HL-60/S4 (cell line): ENCODE data around the gene TRIP13.

Experiments used
- in situ Hi-C: fragments of 300-500 bp; cut with MboI; formaldehyde crosslinking; loops from 2 replicates; pipeline ENCODE4 v1.14.3; 2022; ENCODE audit warnings: low sequenced_read_pairs

Gene TRIP13

DNA sequence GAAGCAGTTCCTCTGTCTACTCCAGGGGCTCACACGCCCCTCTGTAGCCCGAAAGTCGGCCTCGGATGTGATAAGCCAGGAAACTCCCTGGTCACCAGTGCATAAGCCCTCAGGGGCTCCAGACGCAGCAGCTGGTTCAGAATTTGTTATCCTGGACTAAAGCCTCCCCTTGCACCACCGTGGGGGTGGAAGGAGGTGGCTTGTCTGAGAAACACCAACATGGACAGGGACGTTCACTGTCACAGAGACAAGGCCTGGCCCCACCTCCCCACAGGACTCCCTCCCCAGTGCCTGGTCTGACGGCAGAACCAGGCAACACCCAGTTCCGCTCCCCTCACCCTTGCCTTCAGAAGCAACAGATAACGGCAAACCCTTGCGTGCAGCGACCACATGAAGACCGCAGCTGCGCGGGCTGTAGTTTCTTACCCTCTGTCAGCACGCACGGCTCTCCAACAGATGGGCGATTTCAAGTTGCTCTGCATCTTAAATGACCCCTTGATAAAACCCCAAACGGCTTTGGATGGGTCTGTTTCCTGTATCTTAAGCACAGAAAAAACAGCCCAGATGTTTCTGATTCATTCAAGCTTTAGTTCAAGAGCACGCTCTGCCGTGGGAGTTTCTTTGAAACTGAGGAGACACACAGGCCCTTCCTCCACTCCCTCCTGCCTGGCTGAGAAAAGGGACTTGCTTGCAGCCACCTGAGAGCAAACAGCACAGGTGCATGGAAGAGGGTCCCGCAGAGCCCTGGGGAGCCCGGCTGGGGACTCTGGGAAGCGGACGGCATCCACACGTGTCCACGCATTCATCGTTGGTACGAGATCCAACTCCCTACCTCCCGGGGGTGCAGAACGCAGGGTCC is 71.2 kb downstream of the TRIP13 start:
- in situ Hi-C loops, result no loop called here

- in situ Hi-C loops, result no loop called here
These were observed 72.1 kb downstream of the TRIP13 start for GRCh38 chr5:964821-965220.

DNA sequence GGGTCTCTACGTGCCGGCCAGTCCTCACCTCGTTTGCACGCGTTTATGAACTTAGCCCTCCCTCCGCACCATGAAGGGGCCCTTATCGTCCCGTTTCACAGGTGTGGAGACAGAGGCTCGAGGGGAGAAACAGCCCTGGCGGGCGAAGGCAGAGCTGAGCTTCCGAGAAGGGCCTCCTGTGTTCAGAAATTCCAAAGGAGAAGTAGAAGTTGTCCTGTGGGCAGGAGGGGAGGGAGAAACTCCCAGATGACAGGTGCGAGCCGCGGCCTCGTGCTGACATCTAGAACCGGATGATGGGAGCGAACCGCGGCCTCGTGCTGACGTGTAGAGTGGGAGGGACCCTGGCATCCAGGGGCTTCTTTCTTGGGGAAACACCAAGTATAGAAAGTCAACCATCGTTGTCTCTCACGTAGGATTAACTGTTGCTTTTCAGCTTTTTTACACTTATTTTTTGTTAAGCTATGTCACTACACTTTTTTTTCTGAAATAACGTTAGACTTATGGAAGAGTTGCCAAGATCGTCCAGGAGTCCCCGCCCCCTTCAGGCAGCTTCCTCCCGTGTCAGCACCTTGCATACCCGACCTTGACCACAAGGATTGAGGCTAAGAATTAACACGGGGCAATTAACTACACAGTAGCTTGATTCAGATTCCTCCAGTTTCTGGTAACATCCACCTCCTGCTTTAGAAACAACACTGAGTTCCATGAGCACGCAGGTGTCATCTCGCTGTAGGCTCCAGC is 73.1 kb downstream of the TRIP13 start:
- in situ Hi-C loops, result no loop called here

- in situ Hi-C loops, result no loop called here
These were observed 73.6 kb downstream of the TRIP13 start for GRCh38 chr5:966345-966710.

DNA sequence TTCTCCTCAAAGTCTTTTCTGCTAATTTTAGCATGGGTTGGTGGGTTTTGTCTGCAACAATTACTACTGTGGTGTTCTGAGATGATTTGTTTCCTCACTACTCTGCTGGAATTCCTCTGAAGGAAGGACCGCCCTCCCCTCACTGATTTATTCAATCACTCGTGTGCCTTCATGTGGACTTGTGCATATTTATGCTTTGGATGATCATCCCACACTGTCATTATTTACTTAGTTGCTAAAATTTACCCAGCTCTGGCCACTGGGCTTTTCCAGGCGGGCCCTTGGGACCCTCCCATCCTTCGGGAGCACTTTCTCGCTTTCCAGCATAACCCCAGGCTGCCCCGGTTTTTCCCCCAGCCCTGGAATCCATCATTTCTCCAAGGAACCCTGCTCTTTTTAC is 74.3 kb downstream of the TRIP13 start:
- in situ Hi-C loops, result no loop called here
